Fibroblast of villous mesenchyme (primary cell): Measurements from ENCODE around the gene RGS9. TPM values are rescaled to one million over a fixed set of nuclear protein-coding genes. Genes with fewer than 3 reads are reported as not detected.

Source experiments
- DNase-seq: peaks from one replicate; pipeline ENCODE4 v3.0.0-alpha.2; 2010; ENCODE audit warnings: low read depth
- H3K4me3 ChIP-seq: 2 replicates; pipeline ENCODE4 v1.5.1; 2011; ENCODE audit warnings: low read depth, mild to moderate bottlenecking, low read length
- total RNA-seq: library from RNA; depleted of rRNA; stranded (reverse); fragments of >200 nt; gene quantifications from 2 replicates; pipeline ENCODE4 v1.2.3, GENCODE V29; 2012
- TF ChIP-seq, protein P1 (sequence below): IDR thresholded peaks from 2 replicates; pipeline ENCODE4 v1.5.1; 2012; ENCODE audit warnings: low read depth, mild to moderate bottlenecking, low read length; ENCODE audit not compliant: insufficient read depth

Gene RGS9
- total RNA-seq, 1 donor = 2.2 TPM

- DNase-seq = peak; percentile 27
- no peak overlapping the region for H3K4me3 ChIP-seq
- TF ChIP-seq, protein P1, sequence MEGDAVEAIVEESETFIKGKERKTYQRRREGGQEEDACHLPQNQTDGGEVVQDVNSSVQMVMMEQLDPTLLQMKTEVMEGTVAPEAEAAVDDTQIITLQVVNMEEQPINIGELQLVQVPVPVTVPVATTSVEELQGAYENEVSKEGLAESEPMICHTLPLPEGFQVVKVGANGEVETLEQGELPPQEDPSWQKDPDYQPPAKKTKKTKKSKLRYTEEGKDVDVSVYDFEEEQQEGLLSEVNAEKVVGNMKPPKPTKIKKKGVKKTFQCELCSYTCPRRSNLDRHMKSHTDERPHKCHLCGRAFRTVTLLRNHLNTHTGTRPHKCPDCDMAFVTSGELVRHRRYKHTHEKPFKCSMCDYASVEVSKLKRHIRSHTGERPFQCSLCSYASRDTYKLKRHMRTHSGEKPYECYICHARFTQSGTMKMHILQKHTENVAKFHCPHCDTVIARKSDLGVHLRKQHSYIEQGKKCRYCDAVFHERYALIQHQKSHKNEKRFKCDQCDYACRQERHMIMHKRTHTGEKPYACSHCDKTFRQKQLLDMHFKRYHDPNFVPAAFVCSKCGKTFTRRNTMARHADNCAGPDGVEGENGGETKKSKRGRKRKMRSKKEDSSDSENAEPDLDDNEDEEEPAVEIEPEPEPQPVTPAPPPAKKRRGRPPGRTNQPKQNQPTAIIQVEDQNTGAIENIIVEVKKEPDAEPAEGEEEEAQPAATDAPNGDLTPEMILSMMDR = no peak
Observed at GRCh38 chr17:65181237-65182061, 44.3 kb downstream of the RGS9 start.

- no peak for DNase-seq
- no peak overlapping the region for H3K4me3 ChIP-seq
- TF ChIP-seq, protein P1 = no peak
Observed at GRCh38 chr17:65182233-65182632, 45.1 kb downstream of the RGS9 start.

DNA sequence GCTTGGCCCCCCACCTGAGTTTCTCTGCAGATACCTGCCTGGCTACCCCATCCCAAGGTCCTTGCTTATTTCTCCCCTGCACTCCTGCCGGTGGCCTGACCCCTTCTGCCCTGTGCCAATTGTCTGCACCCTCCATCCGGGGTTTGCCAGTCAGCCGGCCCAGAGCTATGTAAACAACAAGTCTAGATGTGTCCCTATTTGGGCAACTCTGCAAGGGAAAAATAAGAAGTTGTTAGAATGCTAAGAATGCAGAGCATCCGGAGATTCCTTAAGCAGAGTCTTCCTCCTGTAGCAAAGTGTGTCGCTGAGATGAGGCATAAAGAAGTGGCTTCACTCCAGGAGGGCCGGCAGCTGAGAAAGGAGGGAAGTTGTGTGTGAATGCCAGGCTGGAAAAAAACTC is 46.6 kb downstream of the RGS9 start:
- DNase-seq = no peak
- TF ChIP-seq, protein P1 = no peak
- H3K4me3 ChIP-seq = no peak overlapping the region

DNA sequence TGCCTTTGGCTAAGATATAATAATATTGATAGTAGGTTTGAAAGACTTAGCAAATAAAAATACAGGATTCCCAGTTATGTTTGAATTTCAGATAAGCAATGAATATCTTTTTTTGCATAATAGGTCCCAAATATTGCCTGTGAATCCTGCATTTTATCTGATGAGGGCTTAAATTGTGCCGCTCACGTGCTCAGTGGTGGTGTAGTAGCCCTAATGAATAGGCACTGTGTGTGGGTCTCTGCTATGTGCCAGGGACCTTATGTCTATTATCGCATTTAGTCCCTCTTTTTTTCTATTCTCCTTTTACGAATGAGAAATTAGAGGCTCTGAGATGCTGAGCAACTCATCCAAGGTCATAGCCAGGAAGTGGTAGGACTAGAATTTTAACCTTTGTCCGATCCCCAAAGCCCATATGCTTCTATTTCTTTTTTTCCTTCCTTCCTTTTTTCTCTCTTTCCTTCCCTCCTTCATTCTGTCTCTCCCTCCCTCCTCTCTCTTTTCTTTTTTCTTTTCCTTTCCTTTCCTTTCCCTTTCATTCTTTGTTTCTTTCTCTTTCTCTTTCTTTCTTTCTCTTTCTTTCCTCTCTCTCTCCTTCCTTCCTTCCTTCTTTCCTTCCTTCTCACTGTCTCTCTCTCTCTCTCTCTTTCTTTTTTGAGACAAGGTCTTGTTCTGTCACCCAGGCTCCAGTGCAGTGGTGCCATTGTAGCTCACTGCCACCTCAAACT is 47.2 kb downstream of the RGS9 start:
- DNase-seq = no peak
- TF ChIP-seq, protein P1 = no peak
- H3K4me3 ChIP-seq = no peak overlapping the region

DNA sequence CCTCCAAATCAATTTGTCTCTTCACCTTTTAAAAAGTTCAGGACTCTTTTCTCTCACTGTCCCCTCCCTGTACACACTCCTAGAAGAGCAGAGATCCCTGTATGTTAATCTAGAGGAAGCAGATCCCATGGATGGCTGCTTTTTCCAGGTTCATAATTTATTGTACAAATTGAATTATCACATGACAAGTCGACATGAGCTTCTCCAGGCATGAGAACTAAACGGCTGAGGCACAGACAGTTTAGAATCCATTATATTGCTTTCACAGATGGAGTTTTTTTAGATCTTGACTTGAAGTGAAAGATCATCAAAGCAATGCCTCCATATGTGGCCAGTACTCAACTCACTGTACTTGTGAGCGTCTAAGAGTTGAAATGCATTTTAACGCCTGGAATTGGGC is 47.9 kb downstream of the RGS9 start:
- TF ChIP-seq, protein P1 = no peak
- DNase-seq = no peak
- H3K4me3 ChIP-seq = no peak overlapping the region

DNA sequence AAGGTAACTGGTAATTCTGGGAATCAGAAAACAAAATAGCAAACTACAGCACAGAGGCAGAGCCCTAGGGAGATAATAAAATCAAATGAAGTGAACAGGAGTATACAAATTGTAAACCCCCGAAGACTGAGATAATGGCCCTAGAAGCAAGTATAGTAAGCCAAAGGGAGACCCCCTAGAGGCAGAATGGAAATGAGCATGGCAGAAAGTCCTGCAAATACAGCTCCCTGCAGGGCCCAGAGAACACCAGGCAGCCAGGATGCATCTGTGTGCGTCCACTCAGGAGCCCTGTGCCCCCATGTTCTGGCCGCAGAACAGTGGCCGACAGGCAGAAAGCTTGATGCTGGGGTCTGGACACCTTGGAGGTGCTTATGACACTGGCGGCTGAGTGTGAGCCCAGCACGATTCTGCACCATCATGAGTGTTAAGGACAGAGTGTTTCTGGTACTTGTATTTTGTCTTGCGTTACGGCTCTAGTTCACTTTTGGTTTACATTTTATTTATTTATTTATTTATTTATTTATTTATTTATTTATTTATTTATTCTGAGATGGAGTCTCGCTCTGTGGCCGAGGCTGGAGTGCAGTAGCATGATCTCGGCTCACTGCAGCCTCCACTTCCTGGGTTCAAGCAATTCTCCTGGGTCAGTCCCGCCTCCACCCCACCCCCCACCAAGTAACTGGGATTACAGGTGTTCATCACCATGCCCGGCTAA is 48.7 kb downstream of the RGS9 start:
- H3K4me3 ChIP-seq = no peak overlapping the region
- DNase-seq = no peak
- TF ChIP-seq, protein P1 = no peak
